ENCODE data around the gene TTC38. TPM values are rescaled to one million over a fixed set of nuclear protein-coding genes. Genes with fewer than 3 reads are reported as not detected.

TTC38 gene
- total RNA-seq, 1 donor from 2014 or later = 26.3 TPM

GRCh38 chr22:46240907-46241306, 26.9 kb upstream of the TTC38 start:
- ATAC-seq = no peak
- Histone ChIP-seq H3K9me3 (no peaks in the 10 kb centered on the region), H3K27me3 (no peaks in the 10 kb centered on the region), H3K36me3 (peaks cover 26% of the 10 kb centered on the region), H3K4me3 (no peak overlapping the region), H3K27ac (no peak overlapping the region), H3K4me1 (no peaks in the 10 kb centered on the region)
- TF ChIP-seq CTCF (IDR thresholded peaks at IDR 0.05) = no peak
- DNase-seq = no peak
- intact Hi-C loops (cut with DNase I) = no loop called here

- Histone ChIP-seq H3K4me3 (no peak overlapping the region), H3K27ac (no peak overlapping the region), H3K27me3 (no peaks in the 10 kb centered on the region), H3K9me3 (no peaks in the 10 kb centered on the region), H3K4me1 (no peaks in the 10 kb centered on the region), H3K36me3 (peaks cover 20% of the 10 kb centered on the region)
- ATAC-seq = no peak
- no peak for TF ChIP-seq CTCF (IDR thresholded peaks at IDR 0.05)
- intact Hi-C loops (cut with DNase I) = no loop called here
- DNase-seq = no peak
These were observed 26.3 kb upstream of the TTC38 start for GRCh38 chr22:46241396-46242007.

- intact Hi-C loops (cut with DNase I) = no loop called here
- TF ChIP-seq CTCF (IDR thresholded peaks at IDR 0.05) = no peak
- H3K4me3 ChIP-seq = no peak overlapping the region
- H3K4me1 ChIP-seq = no peaks in the 10 kb centered on the region
- ATAC-seq = no peak
- H3K36me3 ChIP-seq = peaks cover 17% of the 10 kb centered on the region
- H3K27me3 ChIP-seq = no peaks in the 10 kb centered on the region
- no peaks in the 10 kb centered on the region for H3K9me3 ChIP-seq
- H3K27ac ChIP-seq = no peak overlapping the region
- no peak for DNase-seq
These were observed 25.7 kb upstream of the TTC38 start for GRCh38 chr22:46242076-46242475.

- no peaks in the 10 kb centered on the region for H3K36me3 ChIP-seq
- ATAC-seq = no peak
- H3K4me3 ChIP-seq = no peak overlapping the region
- peaks cover 5% of the 10 kb centered on the region for H3K4me1 ChIP-seq
- H3K27ac ChIP-seq = no peak overlapping the region
- no peaks in the 10 kb centered on the region for H3K9me3 ChIP-seq
- intact Hi-C loops (cut with DNase I) = no loop called here
- no peak for TF ChIP-seq CTCF (IDR thresholded peaks at IDR 0.05)
- no peaks in the 10 kb centered on the region for H3K27me3 ChIP-seq
- DNase-seq = no peak
These were observed 23.0 kb upstream of the TTC38 start for GRCh38 chr22:46244771-46245170.

GRCh38 chr22:46245511-46245910, 22.3 kb upstream of the TTC38 start:
- no peak for DNase-seq
- intact Hi-C loops (cut with DNase I) = no loop called here
- TF ChIP-seq CTCF (IDR thresholded peaks at IDR 0.05) = no peak
- ATAC-seq = no peak
- H3K36me3 ChIP-seq = no peaks in the 10 kb centered on the region
- H3K4me1 ChIP-seq = peaks cover 5% of the 10 kb centered on the region
- no peak overlapping the region for H3K27ac ChIP-seq
- no peaks in the 10 kb centered on the region for H3K27me3 ChIP-seq
- H3K9me3 ChIP-seq = no peaks in the 10 kb centered on the region
- H3K4me3 ChIP-seq = no peak overlapping the region

- Histone ChIP-seq H3K4me1 (peaks cover 10% of the 10 kb centered on the region), H3K27me3 (no peaks in the 10 kb centered on the region), H3K9me3 (no peaks in the 10 kb centered on the region), H3K36me3 (no peaks in the 10 kb centered on the region), H3K4me3 (no peak overlapping the region), H3K27ac (no peak overlapping the region)
- TF ChIP-seq CTCF (IDR thresholded peaks at IDR 0.05) = no peak
- no peak for ATAC-seq
- intact Hi-C loops (cut with DNase I) = no loop called here
- DNase-seq = no peak
These were observed 21.6 kb upstream of the TTC38 start for GRCh38 chr22:46246178-46246577.

Measured in upper lobe of right lung (tissue), 1 donor.